Rectal smooth muscle tissue (tissue), 1 donor: Measurements from ENCODE around the gene OR7C1.
"Not testable (repeated sequence)": the region's sequence is repeated elsewhere in the genome, so short reads cannot be mapped to it uniquely, and the experiment has no call there.

Source experiments
- H3K27ac ChIP-seq: one replicate; pipeline ENCODE4 v1.7.0; 2013; ENCODE audit warnings: low read depth, low read length, inconsistent platforms
- H3K27me3 ChIP-seq: one replicate; pipeline ENCODE4 v1.7.0; 2013; ENCODE audit warnings: low read length; ENCODE audit not compliant: control insufficient read depth, insufficient read depth
- H3K36me3 ChIP-seq: one replicate; pipeline ENCODE4 v1.7.0; 2013; ENCODE audit warnings: low read length; ENCODE audit not compliant: control insufficient read depth, insufficient read depth
- H3K4me1 ChIP-seq: one replicate; pipeline ENCODE4 v1.7.0; 2013; ENCODE audit warnings: low read length; ENCODE audit not compliant: control insufficient read depth, insufficient read depth
- H3K4me3 ChIP-seq: one replicate; pipeline ENCODE4 v1.7.0; 2013; ENCODE audit warnings: low read length
- H3K9ac ChIP-seq: one replicate; pipeline ENCODE4 v1.7.0; 2013; ENCODE audit warnings: low read length

OR7C1 gene

DNA sequence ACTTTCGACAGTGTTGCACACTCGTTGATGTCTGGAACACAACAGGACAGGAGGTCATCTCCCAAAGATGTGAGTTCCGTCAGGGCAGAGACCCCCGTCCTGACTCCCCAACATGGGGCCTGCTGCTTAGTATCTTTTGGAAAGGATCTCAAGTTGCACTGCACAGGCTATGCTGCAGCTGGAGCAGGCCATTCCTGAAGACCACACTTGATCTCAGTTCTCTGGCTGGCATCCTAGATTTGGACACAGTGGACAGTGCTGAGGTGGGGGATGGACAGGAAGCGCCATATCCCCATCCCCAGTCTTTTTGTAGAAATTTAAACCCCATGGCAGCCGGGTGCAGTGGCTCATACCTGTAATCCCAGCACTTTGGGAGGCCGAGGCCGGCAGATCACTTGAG is 62.5 kb downstream of the OR7C1 start:
- H3K27me3 ChIP-seq, result no peaks in the 10 kb centered on the region
- no peaks in the 10 kb centered on the region for H3K36me3 ChIP-seq
- no peaks in the 10 kb centered on the region for H3K4me1 ChIP-seq
- no peak overlapping the region for H3K9ac ChIP-seq
- no peak overlapping the region for H3K27ac ChIP-seq
- no peak overlapping the region for H3K4me3 ChIP-seq

DNA sequence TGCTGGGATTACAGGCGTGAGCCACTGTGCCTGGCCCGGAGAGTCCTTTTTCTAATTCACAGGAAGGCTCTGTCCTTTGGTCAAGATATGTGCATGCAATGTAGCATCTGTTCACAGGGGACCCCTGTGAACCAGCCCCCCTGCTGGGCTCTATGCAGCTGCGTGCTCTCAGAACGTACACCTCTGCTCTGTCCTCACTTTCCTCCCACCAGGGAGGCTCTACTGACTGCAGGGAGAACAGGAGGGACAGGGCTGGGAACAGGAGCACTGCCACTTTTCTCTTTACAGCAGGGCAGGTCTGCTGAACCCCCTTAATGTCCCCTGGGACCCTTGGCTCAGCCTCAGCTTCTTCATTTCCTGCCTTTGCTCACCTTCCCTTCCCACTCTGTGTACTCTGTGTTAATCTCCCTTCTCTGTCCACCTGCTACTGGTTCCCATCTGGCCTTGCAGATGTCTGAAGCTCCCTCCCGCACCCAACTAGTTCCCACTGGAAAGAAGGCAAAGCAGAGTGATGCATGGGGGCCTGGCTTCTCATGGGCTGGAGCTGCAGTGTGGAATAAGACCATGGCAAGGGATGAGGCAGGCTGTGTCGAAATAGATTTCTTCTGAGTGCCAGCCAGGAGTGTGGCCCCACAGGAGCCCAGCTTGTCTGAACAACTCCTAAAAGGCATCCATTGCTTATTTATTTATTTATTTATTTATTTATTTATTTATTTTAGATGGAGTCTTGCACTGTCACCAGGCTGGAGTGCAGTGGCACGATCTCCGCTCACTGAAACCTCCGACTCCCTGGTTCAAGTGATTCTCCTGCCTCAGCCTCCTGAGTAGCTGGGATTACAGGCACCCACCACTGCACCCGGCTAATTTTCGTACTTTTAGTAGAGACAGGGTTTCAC is 63.8 kb downstream of the OR7C1 start:
- H3K9ac ChIP-seq, result no peak overlapping the region
- no peaks in the 10 kb centered on the region for H3K36me3 ChIP-seq
- no peaks in the 10 kb centered on the region for H3K4me1 ChIP-seq
- no peak overlapping the region for H3K4me3 ChIP-seq
- H3K27me3 ChIP-seq, result no peaks in the 10 kb centered on the region
- no peak overlapping the region for H3K27ac ChIP-seq

DNA sequence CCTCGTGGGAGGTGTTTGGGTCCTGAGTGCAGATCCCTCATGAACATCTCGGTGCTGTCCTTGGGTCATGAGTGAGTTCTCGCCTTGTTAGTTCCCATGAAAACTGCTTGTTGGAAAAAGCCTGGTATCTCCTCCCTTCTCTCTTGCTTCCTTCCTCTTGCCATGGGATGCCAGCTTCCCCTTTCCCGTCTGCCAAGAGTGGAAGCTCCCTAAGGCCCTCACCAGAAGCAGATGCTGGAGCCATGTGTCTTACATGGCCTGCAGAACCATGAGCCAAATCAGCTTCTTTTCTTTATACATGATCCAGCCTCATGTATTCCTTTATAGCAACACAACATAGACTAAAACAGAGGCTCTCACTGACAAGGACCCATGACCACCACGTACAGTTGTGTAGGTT is 64.8 kb downstream of the OR7C1 start:
- Histone ChIP-seq H3K36me3 (no peaks in the 10 kb centered on the region), H3K4me1 (no peaks in the 10 kb centered on the region), H3K27ac (no peak overlapping the region), H3K4me3 (no peak overlapping the region), H3K9ac (no peak overlapping the region), H3K27me3 (no peaks in the 10 kb centered on the region)

DNA sequence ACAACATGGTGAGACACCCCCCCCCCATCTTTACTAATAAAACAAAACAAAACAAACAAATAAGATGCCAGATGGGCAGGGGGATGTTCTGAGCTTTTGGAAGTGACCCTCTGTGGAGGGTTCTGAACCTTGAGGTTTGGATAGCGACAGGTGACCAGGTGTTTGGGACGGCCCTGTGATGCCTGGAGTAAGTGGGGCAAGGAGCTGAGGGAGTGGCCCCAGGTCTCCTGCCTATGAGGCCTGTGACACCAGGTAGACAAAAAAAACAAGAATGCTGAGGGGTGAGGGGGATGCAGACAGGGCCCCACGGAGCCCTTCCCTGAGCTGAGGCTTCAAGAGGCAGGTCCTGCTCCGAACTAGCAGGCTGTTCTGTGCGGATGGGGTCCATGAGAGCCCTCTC is 65.8 kb downstream of the OR7C1 start:
- no peak overlapping the region for H3K27ac ChIP-seq
- no peaks in the 10 kb centered on the region for H3K4me1 ChIP-seq
- H3K36me3 ChIP-seq, result no peaks in the 10 kb centered on the region
- H3K4me3 ChIP-seq, result no peak overlapping the region
- no peak overlapping the region for H3K9ac ChIP-seq
- H3K27me3 ChIP-seq, result no peaks in the 10 kb centered on the region

DNA sequence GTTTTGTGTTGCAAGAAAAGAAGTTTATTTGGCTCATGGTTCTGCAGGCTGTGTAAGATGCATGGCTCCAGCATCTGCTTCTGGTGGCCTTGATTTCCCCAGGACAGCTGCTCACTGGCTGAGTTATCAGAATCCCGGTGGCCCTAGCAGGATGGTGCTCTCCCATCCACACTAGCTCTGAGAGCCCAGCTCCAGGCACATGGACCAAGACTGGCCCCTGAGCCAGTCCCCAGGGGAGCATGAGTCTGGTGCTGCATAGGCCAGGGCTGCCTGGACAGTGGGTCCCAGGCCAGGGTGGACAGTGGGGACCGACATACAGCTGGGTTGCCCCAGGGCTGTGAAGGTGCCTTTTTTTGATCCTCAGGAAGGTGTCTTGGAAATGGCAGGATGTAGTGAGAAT is 67.0 kb downstream of the OR7C1 start:
- H3K4me3 ChIP-seq, result no peak overlapping the region
- no peaks in the 10 kb centered on the region for H3K36me3 ChIP-seq
- H3K27ac ChIP-seq, result no peak overlapping the region
- no peak overlapping the region for H3K9ac ChIP-seq
- no peaks in the 10 kb centered on the region for H3K4me1 ChIP-seq
- no peaks in the 10 kb centered on the region for H3K27me3 ChIP-seq

DNA sequence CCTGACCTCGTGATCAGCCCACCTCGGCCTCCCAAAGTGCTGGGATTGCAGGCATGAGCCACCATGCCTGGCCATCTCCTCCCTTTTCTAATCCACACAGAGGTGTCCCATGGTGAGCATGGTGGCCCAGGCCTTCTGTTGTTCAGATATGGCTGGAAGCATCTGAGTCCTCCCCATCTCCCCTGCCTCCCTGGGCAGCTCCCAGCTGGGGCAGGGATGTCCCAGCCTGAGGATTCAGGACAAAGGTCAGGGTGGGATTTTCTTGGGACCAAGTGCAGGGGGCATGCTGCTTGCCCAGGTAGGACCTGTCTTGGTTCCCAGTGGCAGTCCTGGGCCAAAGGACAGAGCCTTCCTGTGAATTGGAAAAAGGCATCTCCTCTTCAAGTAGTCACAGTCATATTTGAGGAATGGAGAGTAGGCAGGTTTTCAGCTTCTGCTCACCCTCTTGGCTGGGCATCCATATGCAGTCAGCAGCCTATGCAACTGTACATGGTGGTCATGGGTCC is 67.5 kb downstream of the OR7C1 start:
- Histone ChIP-seq H3K36me3 (no peaks in the 10 kb centered on the region), H3K4me3 (no peak overlapping the region), H3K27ac (no peak overlapping the region), H3K9ac (no peak overlapping the region), H3K4me1 (no peaks in the 10 kb centered on the region), H3K27me3 (no peaks in the 10 kb centered on the region)

DNA sequence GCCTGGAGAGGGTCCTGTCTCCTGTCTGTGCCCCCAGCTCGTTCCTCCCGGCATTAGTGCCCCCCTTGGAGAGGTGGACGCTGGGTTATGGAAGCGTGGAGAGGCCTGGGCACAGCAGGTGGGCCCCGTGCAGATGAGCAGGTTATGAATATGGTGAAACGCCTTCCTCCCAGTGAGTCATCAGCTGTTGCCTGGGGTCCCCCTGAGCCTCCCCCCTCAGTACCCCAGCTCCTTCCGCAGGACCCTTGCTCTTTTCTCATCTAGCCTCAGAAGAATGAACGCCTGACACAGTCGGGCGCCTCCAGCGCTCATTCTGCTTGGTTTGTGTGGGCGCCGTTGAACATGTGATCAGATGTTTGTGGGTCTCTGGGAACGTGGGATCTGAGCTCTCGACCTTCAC is 69.1 kb downstream of the OR7C1 start:
- H3K36me3 ChIP-seq, H3K4me3 ChIP-seq, H3K4me1 ChIP-seq, H3K27ac ChIP-seq, H3K27me3 ChIP-seq, H3K9ac ChIP-seq: not testable (repeated sequence)

DNA sequence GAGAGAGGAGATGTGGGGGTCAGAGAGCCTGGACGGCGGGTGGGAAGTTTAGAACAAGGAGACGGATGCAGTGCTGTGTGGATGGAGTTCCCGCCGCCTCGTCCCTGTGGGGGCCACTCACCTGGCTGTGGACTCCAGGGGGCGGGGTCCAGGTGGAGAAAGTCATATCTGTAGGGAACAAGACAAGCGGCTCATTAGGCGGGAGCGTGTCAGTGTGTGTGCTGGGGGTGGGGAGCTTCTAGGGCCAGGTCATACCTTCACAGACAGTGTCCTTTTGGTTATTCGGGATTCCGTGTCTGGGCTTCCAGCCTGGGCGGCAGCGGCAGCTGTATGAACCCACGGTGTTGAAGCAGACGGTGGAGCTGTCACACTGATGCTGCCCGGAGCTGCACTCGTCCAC is 69.6 kb downstream of the OR7C1 start:
- not testable (repeated sequence) for H3K27ac ChIP-seq, H3K27me3 ChIP-seq, H3K4me1 ChIP-seq, H3K4me3 ChIP-seq, H3K36me3 ChIP-seq, H3K9ac ChIP-seq

DNA sequence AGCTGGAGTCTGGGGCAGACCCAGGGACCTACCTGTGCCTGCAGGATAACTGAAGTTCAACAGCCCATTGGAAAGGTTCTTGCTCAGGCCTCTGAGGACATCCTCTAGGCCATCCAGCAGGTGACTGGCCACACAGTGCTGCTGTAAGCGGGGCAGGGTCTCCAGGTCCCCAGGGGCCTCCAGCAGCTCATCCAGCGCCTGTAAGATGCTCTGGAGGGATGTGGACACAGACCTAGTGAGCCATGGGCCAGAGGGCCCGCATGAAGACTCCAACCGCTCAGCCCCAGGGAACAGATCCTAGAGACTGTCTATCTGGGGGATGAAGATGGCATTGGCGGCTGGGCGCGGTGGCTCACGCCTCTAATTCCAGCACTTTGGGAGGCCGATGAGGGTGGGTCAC is 70.6 kb downstream of the OR7C1 start:
- Histone ChIP-seq H3K36me3 (no peaks in the 10 kb centered on the region), H3K4me1 (no peaks in the 10 kb centered on the region), H3K27ac (no peak overlapping the region), H3K27me3 (no peaks in the 10 kb centered on the region), H3K9ac (no peak overlapping the region), H3K4me3 (no peak overlapping the region)

DNA sequence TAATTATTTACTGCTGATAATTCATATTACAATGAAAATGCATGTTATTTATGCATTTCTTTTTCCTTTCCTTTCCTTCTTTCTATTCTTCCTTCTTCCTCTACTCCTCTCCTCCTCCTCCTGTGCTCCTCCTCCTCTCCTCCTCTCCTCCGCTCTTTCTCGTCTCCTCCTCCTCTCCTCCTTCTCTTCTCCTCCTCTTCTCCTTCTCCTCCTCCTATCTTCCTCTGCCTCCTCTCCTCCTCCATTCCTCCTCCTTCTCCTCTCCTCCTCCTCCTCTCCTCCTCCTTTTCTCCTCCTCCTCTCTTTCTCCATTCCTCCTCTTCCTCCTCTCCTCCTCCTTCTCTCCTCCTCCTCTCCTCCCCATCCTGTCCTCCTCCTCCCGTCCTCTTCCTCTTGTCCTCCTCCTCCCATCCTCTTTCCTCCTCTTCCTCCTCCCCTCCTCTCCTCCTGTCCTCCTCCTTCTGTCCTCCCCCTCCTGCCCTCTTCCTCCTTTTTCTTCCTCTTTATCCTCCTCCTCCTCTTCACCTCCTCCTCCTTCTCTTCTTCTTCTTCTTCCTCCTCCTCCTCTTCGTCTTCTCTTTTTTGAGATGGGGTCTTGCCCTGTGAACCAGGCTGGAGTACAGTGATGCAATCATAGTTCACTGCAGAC is 71.4 kb downstream of the OR7C1 start:
- no peak overlapping the region for H3K4me3 ChIP-seq
- no peak overlapping the region for H3K9ac ChIP-seq
- H3K27me3 ChIP-seq, result no peaks in the 10 kb centered on the region
- no peaks in the 10 kb centered on the region for H3K4me1 ChIP-seq
- H3K27ac ChIP-seq, result no peak overlapping the region
- no peaks in the 10 kb centered on the region for H3K36me3 ChIP-seq

DNA sequence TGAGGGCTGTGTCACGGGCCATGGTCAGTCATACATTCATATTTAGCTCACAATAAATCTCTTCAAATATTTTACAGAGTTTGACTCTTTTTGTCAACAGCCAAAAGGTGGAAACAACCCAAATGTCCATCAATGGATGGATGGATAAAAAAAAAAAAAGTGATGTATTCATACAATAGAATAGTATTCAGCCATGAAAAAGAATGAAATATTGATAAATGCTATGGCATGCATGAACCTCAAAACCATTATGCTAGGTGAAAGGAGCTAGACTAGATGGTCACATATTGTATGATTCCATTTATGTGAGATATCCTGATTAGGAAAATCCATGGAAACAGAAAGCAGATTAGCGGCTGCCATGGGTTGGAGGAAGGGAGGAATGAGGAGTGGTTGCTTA is 72.9 kb downstream of the OR7C1 start:
- Histone ChIP-seq H3K27ac (no peak overlapping the region), H3K4me3 (no peak overlapping the region), H3K9ac (no peak overlapping the region), H3K36me3 (no peaks in the 10 kb centered on the region), H3K27me3 (no peaks in the 10 kb centered on the region), H3K4me1 (no peaks in the 10 kb centered on the region)

DNA sequence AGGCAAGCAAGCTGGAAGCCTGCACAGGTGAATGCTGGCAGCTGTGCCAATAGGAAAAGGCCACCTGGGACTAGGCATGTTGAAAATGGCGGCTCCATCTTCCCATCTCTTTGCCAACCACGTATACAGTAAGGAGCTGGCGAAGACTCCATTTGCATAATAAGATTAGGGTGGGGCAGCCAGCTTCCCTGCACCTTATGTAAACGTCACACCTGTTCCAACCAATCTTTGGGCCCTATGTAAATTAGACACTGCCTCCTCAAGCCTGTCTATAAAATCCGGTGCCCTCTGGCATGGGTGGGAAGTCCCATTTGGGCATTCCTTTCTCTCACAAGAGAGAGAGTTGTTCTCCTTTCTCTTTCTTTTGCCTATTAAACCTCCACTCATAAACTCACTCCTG is 73.4 kb downstream of the OR7C1 start:
- Histone ChIP-seq H3K4me3 (no peak overlapping the region), H3K27me3 (no peaks in the 10 kb centered on the region), H3K36me3 (no peaks in the 10 kb centered on the region), H3K9ac (no peak overlapping the region), H3K4me1 (no peaks in the 10 kb centered on the region), H3K27ac (no peak overlapping the region)

DNA sequence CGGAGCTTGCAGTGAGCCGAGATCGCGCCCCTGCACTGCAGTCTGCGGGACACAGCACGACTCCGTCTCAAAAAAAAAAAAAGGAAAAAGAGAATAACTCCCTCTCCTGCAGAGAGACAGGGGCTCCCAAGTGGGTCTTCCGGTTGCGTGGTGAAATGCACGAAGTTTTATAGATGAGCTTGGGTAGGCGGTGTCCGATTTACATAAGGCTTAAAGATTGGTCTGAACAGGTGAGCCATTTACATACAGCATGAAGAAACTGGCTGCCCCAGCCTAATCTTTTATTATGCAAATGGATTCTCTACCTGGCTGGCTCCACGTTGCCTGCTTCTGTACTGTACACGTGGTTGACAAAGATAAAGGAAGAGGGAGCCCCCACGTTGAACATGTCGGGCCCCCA is 76.2 kb downstream of the OR7C1 start:
- no peak overlapping the region for H3K9ac ChIP-seq
- no peaks in the 10 kb centered on the region for H3K4me1 ChIP-seq
- H3K36me3 ChIP-seq, result no peaks in the 10 kb centered on the region
- H3K27ac ChIP-seq, result no peak overlapping the region
- H3K27me3 ChIP-seq, result no peaks in the 10 kb centered on the region
- H3K4me3 ChIP-seq, result no peak overlapping the region
